Dedifferentiated amniotic fluid mesenchymal stem cell (primary cell): ENCODE data around the gene SDHAF2.
"Not testable (repeated sequence)": the region's sequence is repeated elsewhere in the genome, so short reads cannot be mapped to it uniquely, and the experiment has no call there.

ENCODE experiments used
- DNase-seq: peaks from one replicate; pipeline ENCODE4 v3.0.0-alpha.2; 2016; ENCODE audit errors: extremely low spot score

Gene SDHAF2

GRCh38 chr11:61425367-61426131 is 4.4 kb upstream of the SDHAF2 start:
- no peak for DNase-seq

DNA sequence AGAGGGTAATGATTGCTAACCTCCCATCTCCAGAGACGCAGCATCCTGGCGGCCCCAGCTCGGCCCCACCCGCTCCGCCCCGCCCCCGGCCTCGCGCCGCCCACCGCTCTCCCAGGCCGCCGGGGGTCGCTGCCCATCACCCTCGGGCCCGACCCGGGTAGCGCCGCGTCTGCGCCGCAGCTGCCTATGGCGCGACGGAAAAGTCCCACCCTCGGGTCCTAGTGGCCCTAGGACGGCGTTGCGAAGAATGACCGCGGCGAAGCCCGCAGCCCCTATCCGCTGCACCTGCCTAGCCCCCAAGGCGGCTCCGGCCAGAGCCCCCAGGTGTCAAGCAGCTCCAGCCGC is 606 bp upstream of the SDHAF2 start:
- no peak for DNase-seq

DNA sequence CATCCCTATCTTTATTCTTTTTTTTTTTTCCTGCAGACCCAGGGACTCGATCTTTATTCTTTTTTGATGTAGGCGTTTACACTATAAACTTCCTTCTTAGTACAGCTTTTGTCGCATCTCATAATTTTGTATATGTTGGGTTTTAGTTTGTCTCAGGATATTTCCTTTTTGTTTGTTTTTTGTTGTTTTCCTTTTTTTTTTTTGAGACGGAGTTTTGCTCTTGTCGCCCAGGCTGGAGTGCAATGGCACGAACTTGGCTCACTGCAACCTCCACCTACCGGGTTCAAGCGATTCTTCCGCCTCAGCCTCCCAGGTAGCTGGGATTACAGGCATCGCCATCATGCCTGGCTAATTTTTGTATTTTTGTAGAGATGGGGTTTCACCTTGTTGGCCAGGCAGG is 915 bp downstream of the SDHAF2 start:
- not testable (repeated sequence) for DNase-seq

GRCh38 chr11:61437496-61437895 is 7.6 kb downstream of the SDHAF2 start:
- DNase-seq: no peak

DNA sequence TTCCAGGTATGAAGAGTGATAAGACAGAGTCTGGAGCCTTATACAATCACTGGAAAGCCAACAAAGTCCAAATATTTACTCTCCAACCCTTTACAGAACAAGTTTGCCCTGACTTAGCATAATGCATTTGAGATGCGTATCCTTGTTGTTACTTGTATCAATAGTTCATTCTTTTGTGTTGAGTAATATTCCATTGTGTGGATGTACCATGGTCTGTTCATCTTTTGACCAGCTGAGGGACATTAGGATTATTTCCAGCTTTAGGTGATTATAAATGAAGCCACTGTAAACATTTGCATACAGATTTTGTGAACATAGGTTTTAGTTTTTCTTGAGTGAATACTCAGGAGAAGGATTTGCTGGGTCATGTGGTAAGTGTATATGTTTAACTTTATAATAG is 9.7 kb downstream of the SDHAF2 start:
- no peak for DNase-seq

DNA sequence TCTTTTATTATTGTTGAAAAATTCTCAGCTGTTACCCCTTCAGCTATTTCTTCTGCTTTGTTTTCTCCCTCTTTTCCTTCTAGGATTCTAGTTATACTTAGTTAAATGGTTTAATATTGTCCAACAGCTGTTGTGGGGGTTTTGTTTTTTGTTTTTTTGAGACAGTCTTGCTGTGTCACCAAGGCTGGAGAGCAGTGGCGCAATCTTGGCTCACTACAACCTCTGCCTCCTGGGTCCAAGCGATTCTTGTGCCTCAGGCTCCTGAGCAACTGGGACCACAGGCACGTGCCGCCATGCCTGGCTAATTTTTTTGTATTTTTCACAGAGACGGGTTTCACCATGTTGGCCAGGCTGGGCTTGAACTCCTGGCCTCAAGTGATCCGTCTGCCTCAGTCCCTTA is 12.7 kb downstream of the SDHAF2 start:
- DNase-seq: no peak

- no peak for DNase-seq
Measured at GRCh38 chr11:61445516-61445915, 15.6 kb downstream of the SDHAF2 start.

DNA sequence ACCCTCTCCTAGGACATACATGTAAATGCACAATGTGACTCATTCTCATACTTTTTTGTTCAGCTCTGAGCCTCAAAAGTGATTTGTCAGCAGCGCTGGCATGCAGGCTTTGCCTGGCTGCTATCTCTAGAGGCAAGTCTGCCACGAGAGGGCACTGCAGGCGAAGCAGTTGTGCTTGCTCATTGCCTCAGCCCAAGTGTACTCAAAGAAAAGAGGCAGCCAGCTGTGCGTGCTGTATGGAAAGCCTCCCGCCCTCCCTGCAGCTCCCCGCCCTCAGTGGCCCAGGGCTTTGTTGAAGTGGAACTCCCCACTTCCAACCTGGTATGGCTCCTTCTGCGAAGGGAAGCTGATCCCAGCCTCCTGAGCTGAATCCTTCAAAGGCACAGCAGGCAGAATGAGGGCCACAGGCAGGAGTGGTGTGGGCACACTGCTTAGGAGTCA is 16.3 kb downstream of the SDHAF2 start:
- DNase-seq: peak; percentile 98

GRCh38 chr11:61447601-61448551 is 18.0 kb downstream of the SDHAF2 start:
- no peak for DNase-seq

DNA sequence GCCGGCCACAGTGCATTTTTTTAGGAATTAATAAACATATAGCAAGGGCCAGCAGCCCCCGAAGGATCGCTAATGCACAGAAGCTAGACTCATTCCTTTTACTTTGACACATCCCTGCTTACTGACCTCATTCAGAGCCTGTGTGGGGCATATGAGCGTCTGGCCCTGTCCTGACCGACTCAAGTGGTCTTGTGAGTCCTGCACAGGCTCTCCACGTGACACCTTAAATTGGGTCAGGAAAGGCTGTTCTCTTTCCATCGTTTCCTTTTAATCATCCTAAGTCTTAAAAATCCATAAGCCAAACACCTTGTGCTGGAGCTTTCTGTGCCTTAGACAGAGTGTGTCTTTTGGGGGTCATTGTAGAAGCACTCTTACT is 18.6 kb downstream of the SDHAF2 start:
- DNase-seq: no peak

GRCh38 chr11:61452825-61453224 is 22.9 kb downstream of the SDHAF2 start:
- no peak for DNase-seq

DNA sequence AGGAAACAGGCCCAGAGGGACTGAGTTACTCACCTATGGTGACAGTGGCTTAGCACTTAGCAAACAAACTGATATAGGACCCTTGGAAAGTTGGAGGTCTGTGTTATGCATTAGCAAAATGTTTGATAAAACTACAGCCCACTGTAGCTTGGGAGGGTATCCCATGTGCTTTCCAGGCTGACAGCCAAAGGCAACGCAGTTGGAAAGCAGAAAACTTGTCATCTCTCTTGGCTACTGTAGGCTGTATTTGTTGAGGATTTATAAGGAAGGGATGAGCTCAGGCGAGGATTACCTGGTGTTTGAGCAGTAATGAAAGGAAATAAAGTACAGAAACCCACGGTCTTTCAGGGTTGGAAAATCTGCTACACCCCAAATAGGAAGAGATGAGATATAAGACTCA is 23.8 kb downstream of the SDHAF2 start:
- no peak for DNase-seq

DNA sequence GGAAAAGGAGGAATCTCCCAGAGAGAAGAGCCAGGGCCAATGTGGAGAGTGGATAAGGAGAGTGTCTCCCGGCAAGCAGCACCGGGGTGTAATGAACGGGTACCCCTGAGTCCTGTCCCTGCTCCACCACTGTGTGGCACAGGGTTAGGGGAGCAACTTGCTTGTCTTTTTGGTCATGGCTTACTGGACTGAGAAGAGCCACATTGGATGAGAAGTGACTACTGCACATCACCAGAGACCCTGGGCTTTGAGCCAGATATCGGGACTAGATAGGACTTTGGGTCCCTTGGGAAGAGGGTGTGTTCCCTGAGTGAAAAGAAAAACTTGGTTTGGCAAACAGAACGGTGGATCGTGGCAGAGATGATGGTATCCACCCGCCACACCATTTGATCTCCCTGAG is 24.6 kb downstream of the SDHAF2 start:
- no peak for DNase-seq

- no peak for DNase-seq
Measured at GRCh38 chr11:61460474-61460881, 30.6 kb downstream of the SDHAF2 start.

DNA sequence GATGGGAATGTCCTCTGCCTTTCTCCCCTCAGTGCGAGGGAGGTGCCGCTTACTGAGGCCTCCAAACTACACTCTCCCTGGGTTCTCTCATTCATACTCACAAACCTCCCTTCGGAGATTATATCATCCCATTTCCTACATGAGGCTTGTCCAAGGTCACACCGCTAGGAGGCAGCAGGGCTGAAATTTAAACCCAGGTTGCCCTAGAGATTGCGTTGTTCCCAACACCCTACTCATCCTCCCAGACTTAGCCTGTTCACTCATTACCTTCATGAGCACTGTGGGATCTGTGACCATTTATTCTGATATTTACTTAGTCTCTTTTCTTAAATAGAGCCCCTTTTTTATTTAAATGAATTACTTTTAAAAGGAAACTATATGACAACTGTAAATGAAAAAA is 31.1 kb downstream of the SDHAF2 start:
- no peak for DNase-seq

- not testable (repeated sequence) for DNase-seq
Measured at GRCh38 chr11:61467602-61468001, 37.7 kb downstream of the SDHAF2 start.

DNA sequence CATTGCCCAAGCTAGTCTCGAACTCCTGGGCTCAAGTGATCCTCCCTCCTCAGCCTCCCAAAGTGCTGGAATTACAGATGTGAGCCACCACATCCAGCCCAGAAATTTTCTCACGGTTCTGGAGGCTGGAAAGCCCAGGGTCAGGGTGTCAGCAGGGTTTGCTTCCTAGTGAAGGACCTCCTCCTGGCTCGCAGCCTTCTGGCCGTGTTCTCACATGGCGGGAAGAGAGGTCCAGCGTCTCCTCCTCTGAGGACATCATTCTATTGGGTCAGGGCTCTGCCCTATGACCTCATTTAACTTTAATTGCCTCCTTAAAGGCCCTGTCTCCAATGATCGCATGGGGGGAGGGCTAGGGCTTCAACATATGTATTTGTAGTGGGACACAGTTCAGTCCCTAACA is 38.1 kb downstream of the SDHAF2 start:
- DNase-seq: no peak

- DNase-seq: no peak
Measured at GRCh38 chr11:61472282-61472681, 42.4 kb downstream of the SDHAF2 start.

GRCh38 chr11:61472868-61473267 is 42.9 kb downstream of the SDHAF2 start:
- DNase-seq: no peak

- DNase-seq: peak; percentile 14
Measured at GRCh38 chr11:61473370-61474012, 43.6 kb downstream of the SDHAF2 start.

DNA sequence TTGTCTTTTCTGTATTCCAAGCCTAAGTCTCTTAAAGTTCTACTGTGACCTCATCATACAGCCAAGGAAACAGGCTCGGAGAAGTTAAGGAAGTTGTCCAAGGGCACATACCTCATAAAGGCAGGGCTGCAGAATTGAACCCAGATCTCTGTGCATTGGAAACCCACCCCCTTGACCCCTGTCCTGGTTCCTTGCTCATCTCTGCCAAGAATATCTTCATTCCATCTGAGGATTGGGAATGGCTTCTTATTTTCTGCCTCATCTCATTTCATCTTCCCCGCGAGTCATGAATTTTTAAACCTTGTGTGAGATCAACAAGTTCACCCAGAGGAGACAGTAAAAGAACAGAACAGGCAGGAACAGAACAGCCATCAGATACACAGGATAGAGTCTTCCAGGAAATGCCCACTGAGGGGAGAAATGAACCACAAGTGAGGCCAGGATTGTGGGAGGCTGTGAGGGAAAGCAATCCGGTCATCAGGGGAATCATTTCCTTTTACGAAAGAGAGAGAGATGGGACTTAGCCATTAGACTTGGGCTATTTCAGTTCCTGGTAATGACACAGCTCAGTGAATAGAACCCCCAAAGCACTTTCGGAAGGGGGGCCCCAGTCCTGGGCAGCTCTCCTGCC is 44.2 kb downstream of the SDHAF2 start:
- no peak for DNase-seq

GRCh38 chr11:61475433-61475832 is 45.5 kb downstream of the SDHAF2 start:
- DNase-seq: no peak
